ENCODE data around the gene SAMD11. TPM values are rescaled to one million over a fixed set of nuclear protein-coding genes. Genes with fewer than 3 reads are reported as not detected.

The SAMD11 gene
- total RNA-seq, 1 donor from 2014 or later, result 6.0 TPM

DNA sequence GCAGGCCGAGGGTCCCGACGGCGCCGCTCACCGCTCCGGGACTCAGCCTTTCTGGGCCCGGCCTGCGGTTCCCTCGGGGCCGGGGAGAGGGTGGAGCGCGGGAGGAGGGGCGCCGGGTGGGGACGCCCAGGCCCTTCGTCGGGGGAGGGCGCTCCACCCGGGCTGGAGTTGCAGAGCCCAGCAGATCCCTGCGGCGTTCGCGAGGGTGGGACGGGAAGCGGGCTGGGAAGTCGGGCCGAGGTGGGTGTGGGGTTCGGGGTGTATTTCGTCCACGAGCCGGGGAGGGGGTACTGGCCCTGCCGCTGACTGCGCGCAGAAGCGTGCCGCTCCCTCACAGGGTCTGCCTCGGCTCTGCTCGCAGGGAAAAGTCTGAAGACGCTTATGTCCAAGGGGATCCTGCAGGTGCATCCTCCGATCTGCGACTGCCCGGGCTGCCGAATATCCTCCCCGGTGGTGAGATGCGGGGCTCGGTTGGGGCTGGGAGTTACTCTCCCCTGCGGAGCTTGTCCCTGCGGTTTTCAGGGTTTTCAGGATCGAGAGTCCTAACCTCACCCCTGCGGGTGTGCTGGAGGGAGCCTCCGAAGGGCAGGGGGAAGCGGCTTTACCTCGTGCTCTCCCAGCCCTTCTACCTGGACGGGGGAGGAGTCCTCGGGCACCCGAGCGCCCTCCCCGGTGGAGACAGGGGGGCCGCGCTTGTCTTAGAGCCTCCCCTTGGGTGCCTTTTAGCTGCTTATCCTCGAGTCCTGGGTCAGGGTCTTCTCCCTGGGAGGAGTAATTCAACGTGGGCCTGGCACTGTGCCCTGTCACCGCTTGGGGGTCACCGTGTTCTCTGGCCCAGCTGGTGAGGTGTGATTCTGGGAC, 2.1 kb downstream of the SAMD11 start:
- Mint-ChIP-seq H3K36me3 (ENCODE audit: low read depth, unreplicated experiment) (peaks cover 2% of the 10 kb centered on the region), H3K4me1 (ENCODE audit: low read depth, unreplicated experiment) (peaks cover under 1% of the 10 kb centered on the region), H3K9me3 (ENCODE audit: unreplicated experiment) (no peaks in the 10 kb centered on the region), H3K4me3 (ENCODE audit: unreplicated experiment) (peak overlapping the region; percentile 73), H3K27me3 (ENCODE audit: low read depth, unreplicated experiment) (peaks cover 50% of the 10 kb centered on the region), H3K27ac (ENCODE audit: unreplicated experiment) (no peak overlapping the region)
- peak overlapping the region; percentile 51 for H3K4me3 ChIP-seq (ENCODE audit: insufficient read depth, low read depth, low read length)
- peak; percentile 49 for DNase-seq (ENCODE audit: low read depth)
- peak overlapping the region; percentile 85 for H3K4me2 ChIP-seq (ENCODE audit: low read length)
- H3K27ac ChIP-seq (ENCODE audit: low read depth, low read length), result no peak overlapping the region
- H3K9me3 ChIP-seq (ENCODE audit: insufficient read depth, low read depth, low read length), result no peaks in the 10 kb centered on the region
- no peaks in the 10 kb centered on the region for H3K79me2 ChIP-seq (ENCODE audit: insufficient read depth, low read length)
- no peaks in the 10 kb centered on the region for H3K36me3 ChIP-seq (ENCODE audit: insufficient read depth, low read length)
- no peak for FAIRE-seq
- TF ChIP-seq EZH2 (IDR thresholded peaks at IDR 0.05; ENCODE audit: insufficient read depth, low read length), result peak; percentile 37
- TF ChIP-seq, protein P1, sequence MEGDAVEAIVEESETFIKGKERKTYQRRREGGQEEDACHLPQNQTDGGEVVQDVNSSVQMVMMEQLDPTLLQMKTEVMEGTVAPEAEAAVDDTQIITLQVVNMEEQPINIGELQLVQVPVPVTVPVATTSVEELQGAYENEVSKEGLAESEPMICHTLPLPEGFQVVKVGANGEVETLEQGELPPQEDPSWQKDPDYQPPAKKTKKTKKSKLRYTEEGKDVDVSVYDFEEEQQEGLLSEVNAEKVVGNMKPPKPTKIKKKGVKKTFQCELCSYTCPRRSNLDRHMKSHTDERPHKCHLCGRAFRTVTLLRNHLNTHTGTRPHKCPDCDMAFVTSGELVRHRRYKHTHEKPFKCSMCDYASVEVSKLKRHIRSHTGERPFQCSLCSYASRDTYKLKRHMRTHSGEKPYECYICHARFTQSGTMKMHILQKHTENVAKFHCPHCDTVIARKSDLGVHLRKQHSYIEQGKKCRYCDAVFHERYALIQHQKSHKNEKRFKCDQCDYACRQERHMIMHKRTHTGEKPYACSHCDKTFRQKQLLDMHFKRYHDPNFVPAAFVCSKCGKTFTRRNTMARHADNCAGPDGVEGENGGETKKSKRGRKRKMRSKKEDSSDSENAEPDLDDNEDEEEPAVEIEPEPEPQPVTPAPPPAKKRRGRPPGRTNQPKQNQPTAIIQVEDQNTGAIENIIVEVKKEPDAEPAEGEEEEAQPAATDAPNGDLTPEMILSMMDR (IDR thresholded peaks at IDR 0.05; ENCODE audit: insufficient read depth, low read depth, low read length), result no peak
- H3K9ac ChIP-seq (ENCODE audit: low read length), result no peak overlapping the region
- peaks cover 13% of the 10 kb centered on the region for H3K27me3 ChIP-seq (ENCODE audit: insufficient read depth, low read length)
- no peak overlapping the region for H2AFZ ChIP-seq (ENCODE audit: low read depth, low read length)
- peaks cover 17% of the 10 kb centered on the region for H3K4me1 ChIP-seq (ENCODE audit: insufficient read depth, low read length)
- peaks cover 37% of the 10 kb centered on the region for H4K20me1 ChIP-seq (ENCODE audit: insufficient read depth, low read length)

DNA sequence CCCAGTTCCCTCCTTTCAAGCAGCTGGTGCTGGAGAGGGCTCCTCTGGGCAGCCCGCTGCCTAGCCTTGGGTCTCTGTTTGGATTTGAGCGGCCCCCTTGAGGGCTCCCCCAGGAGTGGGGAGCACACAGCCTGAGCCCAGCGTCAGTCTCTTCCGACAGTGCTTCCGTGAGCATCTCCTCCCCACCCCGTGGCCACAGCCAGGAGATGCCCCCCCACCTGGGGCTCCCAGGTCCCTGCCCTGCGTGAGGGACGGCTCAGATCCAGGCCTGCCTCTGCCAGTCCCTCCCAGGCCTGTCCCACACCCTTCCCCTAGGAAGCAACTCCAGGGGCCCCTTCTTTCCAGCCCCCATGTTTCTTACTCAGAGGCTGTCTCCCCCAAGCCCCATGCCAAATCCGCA, 3.5 kb downstream of the SAMD11 start:
- Histone ChIP-seq H3K4me1 (ENCODE audit: insufficient read depth, low read length) (peaks cover 14% of the 10 kb centered on the region), H3K9ac (ENCODE audit: low read length) (no peak overlapping the region), H4K20me1 (ENCODE audit: insufficient read depth, low read length) (peaks cover 45% of the 10 kb centered on the region), H3K4me2 (ENCODE audit: low read length) (no peak overlapping the region), H3K27ac (ENCODE audit: low read depth, low read length) (no peak overlapping the region), H3K36me3 (ENCODE audit: insufficient read depth, low read length) (no peaks in the 10 kb centered on the region), H3K79me2 (ENCODE audit: insufficient read depth, low read length) (no peaks in the 10 kb centered on the region), H3K9me3 (ENCODE audit: insufficient read depth, low read depth, low read length) (no peaks in the 10 kb centered on the region), H2AFZ (ENCODE audit: low read depth, low read length) (no peak overlapping the region), H3K4me3 (ENCODE audit: insufficient read depth, low read depth, low read length) (no peak overlapping the region), H3K27me3 (ENCODE audit: insufficient read depth, low read length) (peaks cover 13% of the 10 kb centered on the region)
- Mint-ChIP-seq H3K9me3 (ENCODE audit: unreplicated experiment) (peaks cover 2% of the 10 kb centered on the region), H3K36me3 (ENCODE audit: low read depth, unreplicated experiment) (peaks cover 2% of the 10 kb centered on the region), H3K4me3 (ENCODE audit: unreplicated experiment) (no peak overlapping the region), H3K27ac (ENCODE audit: unreplicated experiment) (no peak overlapping the region), H3K4me1 (ENCODE audit: low read depth, unreplicated experiment) (peaks cover 5% of the 10 kb centered on the region), H3K27me3 (ENCODE audit: low read depth, unreplicated experiment) (peaks cover 52% of the 10 kb centered on the region)
- FAIRE-seq (no peak), DNase-seq (ENCODE audit: low read depth) (no peak)
- TF ChIP-seq, protein P1 (IDR thresholded peaks at IDR 0.05; ENCODE audit: insufficient read depth, low read depth, low read length), result no peak
- TF ChIP-seq EZH2 (IDR thresholded peaks at IDR 0.05; ENCODE audit: insufficient read depth, low read length), result no peak

DNA sequence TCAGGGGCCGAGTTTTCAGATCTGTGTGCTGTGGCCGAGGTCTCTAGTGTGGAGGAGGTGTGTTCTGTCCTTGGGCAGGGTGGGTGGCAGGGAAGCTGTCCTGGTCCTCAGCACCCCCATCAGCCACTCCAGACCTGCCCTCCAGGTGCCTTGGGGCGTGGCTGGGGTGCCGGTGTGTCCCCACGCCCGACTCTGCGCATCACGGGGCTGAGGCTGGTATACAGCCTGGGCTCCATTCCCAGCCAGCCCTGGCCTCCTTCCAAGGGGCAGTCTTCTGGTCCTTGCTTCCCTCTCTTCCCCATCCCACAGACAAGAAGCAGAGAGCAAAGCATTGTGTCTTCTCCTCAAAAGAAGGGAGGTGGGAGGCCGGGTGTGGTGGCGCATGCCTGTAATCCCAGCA, 4.0 kb downstream of the SAMD11 start:
- no peak for FAIRE-seq
- Mint-ChIP-seq H3K4me1 (ENCODE audit: low read depth, unreplicated experiment) (peaks cover 5% of the 10 kb centered on the region), H3K4me3 (ENCODE audit: unreplicated experiment) (no peak overlapping the region), H3K9me3 (ENCODE audit: unreplicated experiment) (peaks cover 2% of the 10 kb centered on the region), H3K27ac (ENCODE audit: unreplicated experiment) (no peak overlapping the region), H3K27me3 (ENCODE audit: low read depth, unreplicated experiment) (peaks cover 50% of the 10 kb centered on the region), H3K36me3 (ENCODE audit: low read depth, unreplicated experiment) (peaks cover 2% of the 10 kb centered on the region)
- Histone ChIP-seq H3K9ac (ENCODE audit: low read length) (no peak overlapping the region), H3K27ac (ENCODE audit: low read depth, low read length) (no peak overlapping the region), H3K36me3 (ENCODE audit: insufficient read depth, low read length) (no peaks in the 10 kb centered on the region), H3K4me2 (ENCODE audit: low read length) (no peak overlapping the region), H4K20me1 (ENCODE audit: insufficient read depth, low read length) (peaks cover 45% of the 10 kb centered on the region), H3K79me2 (ENCODE audit: insufficient read depth, low read length) (no peaks in the 10 kb centered on the region), H3K9me3 (ENCODE audit: insufficient read depth, low read depth, low read length) (no peaks in the 10 kb centered on the region), H2AFZ (ENCODE audit: low read depth, low read length) (no peak overlapping the region), H3K4me3 (ENCODE audit: insufficient read depth, low read depth, low read length) (no peak overlapping the region), H3K27me3 (ENCODE audit: insufficient read depth, low read length) (peaks cover 13% of the 10 kb centered on the region), H3K4me1 (ENCODE audit: insufficient read depth, low read length) (peaks cover 14% of the 10 kb centered on the region)
- TF ChIP-seq, protein P1 (IDR thresholded peaks at IDR 0.05; ENCODE audit: insufficient read depth, low read depth, low read length), result no peak
- no peak for TF ChIP-seq EZH2 (IDR thresholded peaks at IDR 0.05; ENCODE audit: insufficient read depth, low read length)
- DNase-seq (ENCODE audit: low read depth), result no peak

All from astrocyte (in vitro differentiated cells and primary cell).